SIG-M5 treated with dmso at 0.1 percent for 504 hours (cell line): ENCODE data around the gene CNPY3.
A peak's percentile ranks its signal among the peaks of the same experiment; 100 is the strongest.

ENCODE experiments used
- DNase-seq: peaks from one replicate; lab custom pipeline; 2025; ENCODE audit not compliant: unreplicated experiment; lab: John Stamatoyannopoulos, UW

CNPY3 gene

GRCh38 chr6:42978839-42979522 is 49.7 kb downstream of the CNPY3 start, which contains the start of gene PEX6:
Gene PEX6, minus strand, starts transcription at chr6:42979181. Its CDS starts 31 bp downstream, at chr6:42979150.
- peak; percentile 92 for DNase-seq

- DNase-seq: no peak
Measured at GRCh38 chr6:42979523-42980177, 50.4 kb downstream of the CNPY3 start.

- DNase-seq: no peak
Measured at GRCh38 chr6:42981836-42982235, 52.6 kb downstream of the CNPY3 start.

- peak; percentile 98 for DNase-seq
Measured at GRCh38 chr6:42984001-42984923, 55.0 kb downstream of the CNPY3 start, which contains the start of gene PPP2R5D. Gene PPP2R5D, plus strand, starts transcription at chr6:42984570. Its CDS starts 108 bp downstream, at chr6:42984678.

- DNase-seq: no peak
Measured at GRCh38 chr6:42984924-42985475, 55.7 kb downstream of the CNPY3 start.

GRCh38 chr6:42987533-42988451 is 58.5 kb downstream of the CNPY3 start:
- DNase-seq: no peak

- DNase-seq: no peak
Measured at GRCh38 chr6:42988486-42989020, 59.3 kb downstream of the CNPY3 start.
